Neural progenitor cell (in vitro differentiated cells): ENCODE measurements around the gene SLC44A2. TPM values are rescaled to one million over a fixed set of nuclear protein-coding genes. Genes with fewer than 3 reads are reported as not detected.

Source experiments
- DNase-seq: peaks from one replicate; pipeline ENCODE4 v3.0.0-alpha.2; 2016; ENCODE audit warnings: low spot score
- H2AFZ ChIP-seq: fragments of 200-600 bp; sonication (generic); replicated peaks from 2 replicates; pipeline ENCODE4 v1.6.1; 2016; ENCODE audit warnings: antibody characterized with exemption
- H3F3A ChIP-seq: fragments of 200-600 bp; sonication (generic); 2 replicates; pipeline ENCODE4 v1.6.1; 2016; ENCODE audit warnings: antibody characterized with exemption, low read depth
- H3K27ac ChIP-seq: fragments of 200-600 bp; sonication (generic); 2 replicates; pipeline ENCODE4 v1.5.1; 2016; ENCODE audit warnings: mild to moderate bottlenecking
- H3K27me3 ChIP-seq: fragments of 200-600 bp; sonication (generic); 2 replicates; pipeline ENCODE4 v1.6.1; 2016; ENCODE audit warnings: mild to moderate bottlenecking, moderate library complexity
- H3K36me3 ChIP-seq: fragments of 200-600 bp; sonication (generic); 2 replicates; pipeline ENCODE4 v1.5.1; 2016
- H3K4me1 ChIP-seq: fragments of 200-600 bp; sonication (generic); 2 replicates; pipeline ENCODE4 v1.6.1; 2016; ENCODE audit warnings: mixed run types
- H3K4me2 ChIP-seq: fragments of 200-600 bp; sonication (generic); 2 replicates; pipeline ENCODE4 v1.6.1; 2016
- H3K4me3 ChIP-seq: fragments of 200-600 bp; sonication (generic); 2 replicates; pipeline ENCODE4 v1.5.1; 2016
- H3K79me2 ChIP-seq: fragments of 200-600 bp; sonication (generic); 2 replicates; pipeline ENCODE4 v1.6.1; 2016; ENCODE audit warnings: low read depth
- H3K9ac ChIP-seq: fragments of 200-600 bp; sonication (generic); 2 replicates; pipeline ENCODE4 v1.6.1; 2016
- H3K9me3 ChIP-seq: fragments of 200-600 bp; sonication (generic); 2 replicates; pipeline ENCODE4 v1.5.1; 2016; ENCODE audit warnings: low read depth
- H4K20me1 ChIP-seq: fragments of 200-600 bp; sonication (generic); 2 replicates; pipeline ENCODE4 v1.6.1; 2016; ENCODE audit warnings: low read depth
- H3K27ac Mint-ChIP-seq: 3 replicates; pipeline ENCODE4 v1.8.0; 2021; ENCODE audit warnings: mixed read lengths
- H3K27me3 Mint-ChIP-seq: 2 replicates; pipeline ENCODE4 v1.8.0; 2022; ENCODE audit warnings: low read depth, mild to moderate bottlenecking, inconsistent platforms, moderate library complexity, mixed read lengths; ENCODE audit not compliant: insufficient read depth
- H3K36me3 Mint-ChIP-seq: 3 replicates; pipeline ENCODE4 v1.8.0; 2021; ENCODE audit warnings: mixed read lengths
- H3K4me1 Mint-ChIP-seq: 3 replicates; pipeline ENCODE4 v1.8.0; 2021; ENCODE audit warnings: mixed read lengths
- H3K4me3 Mint-ChIP-seq: 3 replicates; pipeline ENCODE4 v1.8.0; 2021; ENCODE audit warnings: mild to moderate bottlenecking, moderate library complexity, mixed read lengths
- H3K9me3 Mint-ChIP-seq: 3 replicates; pipeline ENCODE4 v1.8.0; 2020; ENCODE audit warnings: mixed read lengths
- EZH2 ChIP-seq: fragments of 200-600 bp; sonication (generic); IDR thresholded peaks from 2 replicates; pipeline ENCODE4 v1.6.1; 2017; ENCODE audit warnings: antibody characterized with exemption, mild to moderate bottlenecking, moderate library complexity
- EZH2phosphoT487 ChIP-seq: fragments of 200-600 bp; sonication (generic); IDR thresholded peaks from 2 replicates; pipeline ENCODE4 v1.6.1; 2017; ENCODE audit warnings: antibody characterized with exemption
- total RNA-seq: library from RNA; depleted of rRNA; stranded (reverse); fragments of >200 nt; gene quantifications from 2 replicates; pipeline ENCODE4 v1.2.3, GENCODE V29; 2015; ENCODE audit warnings: low replicate concordance
- TF ChIP-seq, protein P1 (sequence below): fragments of 200-600 bp; sonication (generic); IDR thresholded peaks from 2 replicates; pipeline ENCODE4 v1.5.1; 2017; ENCODE audit warnings: antibody characterized with exemption, mild to moderate bottlenecking

Gene SLC44A2
- total RNA-seq, 1 donor from 2014 or later: 45.6 TPM

DNA sequence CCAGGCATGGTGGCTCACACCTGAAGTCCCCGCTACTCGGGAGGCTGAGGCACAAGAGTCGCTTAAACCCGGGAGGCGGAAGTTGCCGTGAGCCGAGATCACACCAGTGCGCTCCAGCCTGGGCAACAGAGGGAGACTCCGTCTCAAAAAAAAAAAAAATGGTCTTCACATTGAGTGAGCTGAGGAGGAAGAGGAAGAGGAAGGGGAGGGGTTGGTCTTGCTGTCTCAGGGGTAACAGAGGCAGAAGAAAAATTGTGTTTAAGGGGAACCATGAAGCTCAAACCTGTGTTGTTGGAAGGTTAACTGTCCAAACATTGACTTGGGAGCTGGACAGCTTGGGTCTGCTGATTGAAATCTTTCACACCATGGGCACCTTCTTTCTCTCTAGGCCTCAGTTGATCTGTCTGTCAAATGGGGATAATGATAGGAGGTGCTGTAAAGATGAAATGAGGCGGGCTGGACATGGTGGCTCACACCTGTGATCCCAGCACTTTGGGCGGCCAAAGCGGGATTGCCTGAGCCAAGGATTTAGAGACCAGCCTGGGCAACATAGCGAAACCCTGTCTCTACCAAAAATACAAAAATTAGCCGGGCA lies 9.8 kb upstream of the SLC44A2 start:
- peaks cover 87% of the 10 kb centered on the region for H3K79me2 ChIP-seq
- H4K20me1 ChIP-seq: peaks cover 12% of the 10 kb centered on the region
- Mint-ChIP-seq H3K27me3 (peaks cover 3% of the 10 kb centered on the region), H3K4me1 (peaks cover 4% of the 10 kb centered on the region), H3K36me3 (peaks cover 5% of the 10 kb centered on the region), H3K27ac (no peak overlapping the region), H3K4me3 (no peak overlapping the region), H3K9me3 (no peaks in the 10 kb centered on the region)
- no peaks in the 10 kb centered on the region for H3K27me3 ChIP-seq
- H2AFZ ChIP-seq: no peak overlapping the region
- no peaks in the 10 kb centered on the region for H3K4me1 ChIP-seq
- H3K4me2 ChIP-seq: no peak overlapping the region
- no peak for DNase-seq
- TF ChIP-seq, protein P1, sequence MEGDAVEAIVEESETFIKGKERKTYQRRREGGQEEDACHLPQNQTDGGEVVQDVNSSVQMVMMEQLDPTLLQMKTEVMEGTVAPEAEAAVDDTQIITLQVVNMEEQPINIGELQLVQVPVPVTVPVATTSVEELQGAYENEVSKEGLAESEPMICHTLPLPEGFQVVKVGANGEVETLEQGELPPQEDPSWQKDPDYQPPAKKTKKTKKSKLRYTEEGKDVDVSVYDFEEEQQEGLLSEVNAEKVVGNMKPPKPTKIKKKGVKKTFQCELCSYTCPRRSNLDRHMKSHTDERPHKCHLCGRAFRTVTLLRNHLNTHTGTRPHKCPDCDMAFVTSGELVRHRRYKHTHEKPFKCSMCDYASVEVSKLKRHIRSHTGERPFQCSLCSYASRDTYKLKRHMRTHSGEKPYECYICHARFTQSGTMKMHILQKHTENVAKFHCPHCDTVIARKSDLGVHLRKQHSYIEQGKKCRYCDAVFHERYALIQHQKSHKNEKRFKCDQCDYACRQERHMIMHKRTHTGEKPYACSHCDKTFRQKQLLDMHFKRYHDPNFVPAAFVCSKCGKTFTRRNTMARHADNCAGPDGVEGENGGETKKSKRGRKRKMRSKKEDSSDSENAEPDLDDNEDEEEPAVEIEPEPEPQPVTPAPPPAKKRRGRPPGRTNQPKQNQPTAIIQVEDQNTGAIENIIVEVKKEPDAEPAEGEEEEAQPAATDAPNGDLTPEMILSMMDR: no peak
- TF ChIP-seq EZH2phosphoT487 (no peak), EZH2 (no peak)
- H3K9ac ChIP-seq: no peak overlapping the region
- H3K9me3 ChIP-seq: no peaks in the 10 kb centered on the region
- no peak overlapping the region for H3K27ac ChIP-seq
- H3K36me3 ChIP-seq: no peaks in the 10 kb centered on the region
- no peaks in the 10 kb centered on the region for H3F3A ChIP-seq
- H3K4me3 ChIP-seq: no peak overlapping the region

DNA sequence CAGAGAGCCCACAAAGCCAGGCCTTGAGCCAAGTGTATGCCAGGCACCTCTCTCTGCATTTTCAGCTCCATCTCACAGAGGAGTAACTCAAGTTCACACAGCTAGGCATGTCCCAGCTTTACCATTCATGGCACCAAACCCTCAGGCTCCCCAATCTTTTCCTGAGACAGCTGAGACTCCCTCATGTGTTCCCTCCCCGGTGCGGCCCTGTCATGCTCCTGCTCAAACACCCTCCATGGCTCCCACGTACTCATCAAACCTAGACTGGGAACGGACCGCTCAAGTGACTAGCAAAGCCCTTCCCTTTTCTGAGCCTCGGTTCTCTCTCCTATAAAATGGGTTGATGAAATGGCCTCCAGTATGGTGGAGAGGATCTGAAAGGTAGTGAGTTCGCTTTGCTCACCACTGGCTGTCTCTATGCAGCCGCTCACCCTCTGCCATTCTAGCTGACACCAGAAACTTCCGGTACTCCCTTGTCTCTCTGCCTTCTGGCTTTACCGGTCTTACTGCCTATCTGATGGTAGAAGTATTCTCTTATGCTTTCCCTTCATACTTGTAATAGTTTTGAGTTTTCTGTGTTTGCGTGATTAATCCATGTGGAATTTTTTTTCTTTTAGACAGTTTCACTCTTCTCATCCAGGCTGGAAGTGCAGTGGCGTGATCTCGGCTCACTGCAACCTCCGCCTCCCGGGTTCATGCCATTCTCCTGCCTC lies 7.8 kb upstream of the SLC44A2 start:
- TF ChIP-seq EZH2: no peak
- TF ChIP-seq, protein P1: no peak
- no peak for TF ChIP-seq EZH2phosphoT487
- Histone ChIP-seq H3K4me1 (no peaks in the 10 kb centered on the region), H3K27ac (no peak overlapping the region), H3K79me2 (peaks cover 84% of the 10 kb centered on the region), H3F3A (no peaks in the 10 kb centered on the region), H4K20me1 (peaks cover 14% of the 10 kb centered on the region), H2AFZ (no peak overlapping the region), H3K4me3 (no peak overlapping the region), H3K9me3 (no peaks in the 10 kb centered on the region), H3K36me3 (no peaks in the 10 kb centered on the region), H3K4me2 (no peak overlapping the region), H3K27me3 (no peaks in the 10 kb centered on the region), H3K9ac (no peak overlapping the region)
- DNase-seq: no peak
- Mint-ChIP-seq H3K9me3 (no peaks in the 10 kb centered on the region), H3K4me3 (peak overlapping the region; percentile 12), H3K36me3 (peaks cover 9% of the 10 kb centered on the region), H3K27me3 (peaks cover 5% of the 10 kb centered on the region), H3K27ac (peak overlapping the region; percentile 55), H3K4me1 (peaks cover 13% of the 10 kb centered on the region)

DNA sequence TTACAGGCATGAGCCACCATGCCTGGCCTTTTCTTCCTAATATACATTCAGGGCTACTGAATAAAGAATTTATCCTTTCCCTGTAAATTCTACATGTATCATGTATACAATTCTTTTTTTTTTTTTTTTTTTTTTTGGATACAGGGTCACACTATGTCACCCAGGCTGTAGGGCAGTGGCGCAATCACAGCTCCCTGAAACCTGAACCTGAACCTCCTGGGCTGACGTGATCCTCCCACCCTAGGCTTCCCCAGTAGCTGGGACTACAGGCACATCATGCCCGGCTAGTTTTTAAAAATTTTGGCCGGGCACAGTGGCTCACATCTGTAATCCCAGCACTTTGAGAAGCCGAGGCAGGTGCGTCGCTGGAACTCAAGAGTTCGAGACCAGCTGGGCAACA lies 6.5 kb upstream of the SLC44A2 start:
- peaks cover 5% of the 10 kb centered on the region for H3K27me3 Mint-ChIP-seq
- Histone ChIP-seq H3K79me2 (peaks cover 83% of the 10 kb centered on the region), H4K20me1 (peaks cover 13% of the 10 kb centered on the region), H3K36me3 (no peaks in the 10 kb centered on the region), H3K27ac (no peak overlapping the region), H3K4me1 (no peaks in the 10 kb centered on the region), H3K4me3 (no peak overlapping the region), H2AFZ (no peak overlapping the region), H3K9me3 (no peaks in the 10 kb centered on the region), H3K9ac (no peak overlapping the region), H3K4me2 (no peak overlapping the region), H3F3A (peaks cover 2% of the 10 kb centered on the region), H3K27me3 (no peaks in the 10 kb centered on the region)
- no peaks in the 10 kb centered on the region for H3K9me3 Mint-ChIP-seq
- H3K4me3 Mint-ChIP-seq: no peak overlapping the region
- TF ChIP-seq EZH2phosphoT487 (no peak), EZH2 (no peak)
- TF ChIP-seq, protein P1: no peak
- peaks cover 7% of the 10 kb centered on the region for H3K36me3 Mint-ChIP-seq
- H3K27ac Mint-ChIP-seq: no peak overlapping the region
- no peak for DNase-seq
- H3K4me1 Mint-ChIP-seq: peaks cover 13% of the 10 kb centered on the region
